Karpas-422 (cell line): Measurements from ENCODE around the gene CADM4. TPM values are rescaled to one million over a fixed set of nuclear protein-coding genes. Genes with fewer than 3 reads are reported as not detected.
"Not testable (repeated sequence)": the region's sequence is repeated elsewhere in the genome, so short reads cannot be mapped to it uniquely, and the experiment has no call there.

ENCODE experiments used
- DNase-seq: peaks from one replicate; pipeline ENCODE4 v3.0.0-alpha.2; 2015
- H2AFZ ChIP-seq: fragments of 200-600 bp; sonication (generic); 2 replicates; pipeline ENCODE4 v1.6.1; 2014; ENCODE audit warnings: antibody characterized with exemption, low read length, mixed read lengths
- H3K27ac ChIP-seq: fragments of 200-600 bp; sonication (generic); 2 replicates; pipeline ENCODE4 v1.5.1; 2014; ENCODE audit warnings: mild to moderate bottlenecking, low read length, moderate library complexity
- H3K27me3 ChIP-seq: fragments of 200-600 bp; sonication (generic); 2 replicates; pipeline ENCODE4 v1.6.1; 2014; ENCODE audit warnings: low read length, mixed read lengths
- H3K36me3 ChIP-seq: fragments of 200-600 bp; sonication (generic); 2 replicates; pipeline ENCODE4 v1.6.1; 2014; ENCODE audit warnings: low read length, mixed read lengths; ENCODE audit not compliant: insufficient read depth
- H3K4me1 ChIP-seq: fragments of 200-600 bp; sonication (generic); 2 replicates; pipeline ENCODE4 v1.6.1; 2014; ENCODE audit warnings: mild to moderate bottlenecking, low read length, mixed read lengths
- H3K4me2 ChIP-seq: fragments of 200-600 bp; sonication (generic); 2 replicates; pipeline ENCODE4 v1.6.1; 2014; ENCODE audit warnings: low read length, low read depth, mild to moderate bottlenecking; ENCODE audit not compliant: poor library complexity, severe bottlenecking
- H3K4me3 ChIP-seq: fragments of 200-600 bp; sonication (generic); 2 replicates; pipeline ENCODE4 v1.5.1; 2014; ENCODE audit warnings: mild to moderate bottlenecking, antibody characterized with exemption, low read length, mixed read lengths
- H3K79me2 ChIP-seq: fragments of 200-600 bp; sonication (generic); 2 replicates; pipeline ENCODE4 v1.6.1; 2014; ENCODE audit warnings: mild to moderate bottlenecking, low read length, mixed read lengths
- H3K9ac ChIP-seq: fragments of 200-600 bp; sonication (generic); 2 replicates; pipeline ENCODE4 v1.6.0; 2014; ENCODE audit warnings: low read length
- H3K9me2 ChIP-seq: fragments of 200-600 bp; sonication (generic), shearing (Covaris generic); replicated peaks from 2 replicates; pipeline ENCODE4 v1.6.0; 2014; ENCODE audit warnings: mild to moderate bottlenecking, low read length, moderate library complexity; ENCODE audit not compliant: insufficient read depth
- H3K9me3 ChIP-seq: fragments of 300-700, 200-600 bp; sonication (generic); 2 replicates; pipeline ENCODE4 v1.6.1; 2014; ENCODE audit warnings: low read length, mixed read lengths
- H4K20me1 ChIP-seq: fragments of 200-600 bp; sonication (generic); 2 replicates; pipeline ENCODE4 v1.6.1; 2014; ENCODE audit warnings: mild to moderate bottlenecking, antibody characterized with exemption, low read length, low read depth; ENCODE audit not compliant: insufficient read depth
- total RNA-seq: library from RNA; depleted of rRNA; stranded (reverse); fragments of >200 nt; shearing (Covaris generic); gene quantifications from 2 replicates; pipeline ENCODE4 v1.2.3, GENCODE V29; 2014; ENCODE audit warnings: low replicate concordance

The CADM4 gene
- total RNA-seq, 1 experiment from 2014 or later, result not detected

DNA sequence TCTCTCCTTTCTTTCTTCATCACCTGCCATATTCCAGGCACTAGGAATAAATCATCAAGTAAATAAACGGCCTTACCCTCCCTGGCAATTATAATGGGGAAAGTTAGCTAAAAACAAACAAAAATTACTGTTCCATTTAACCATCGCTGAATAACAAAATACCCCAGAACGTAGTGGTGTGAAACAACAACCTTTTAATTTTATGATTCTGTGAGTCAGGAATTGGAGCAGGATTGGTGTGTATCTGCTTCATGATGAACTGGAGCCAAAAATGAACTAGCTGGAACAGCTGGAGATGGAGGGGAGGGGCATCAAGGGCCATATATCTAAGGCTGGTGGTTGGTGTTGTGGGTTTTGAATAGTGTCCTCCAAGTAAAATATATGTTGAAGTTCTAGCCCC lies 3.7 kb upstream of the CADM4 start:
- Histone ChIP-seq H2AFZ (no peak overlapping the region), H3K27me3 (no peaks in the 10 kb centered on the region), H4K20me1 (no peaks in the 10 kb centered on the region), H3K79me2 (no peaks in the 10 kb centered on the region), H3K9ac (no peak overlapping the region), H3K9me2 (no peaks in the 10 kb centered on the region), H3K4me3 (no peak overlapping the region), H3K27ac (no peak overlapping the region), H3K4me2 (no peak overlapping the region), H3K9me3 (no peaks in the 10 kb centered on the region), H3K4me1 (no peaks in the 10 kb centered on the region), H3K36me3 (no peaks in the 10 kb centered on the region)
- DNase-seq, result no peak

DNA sequence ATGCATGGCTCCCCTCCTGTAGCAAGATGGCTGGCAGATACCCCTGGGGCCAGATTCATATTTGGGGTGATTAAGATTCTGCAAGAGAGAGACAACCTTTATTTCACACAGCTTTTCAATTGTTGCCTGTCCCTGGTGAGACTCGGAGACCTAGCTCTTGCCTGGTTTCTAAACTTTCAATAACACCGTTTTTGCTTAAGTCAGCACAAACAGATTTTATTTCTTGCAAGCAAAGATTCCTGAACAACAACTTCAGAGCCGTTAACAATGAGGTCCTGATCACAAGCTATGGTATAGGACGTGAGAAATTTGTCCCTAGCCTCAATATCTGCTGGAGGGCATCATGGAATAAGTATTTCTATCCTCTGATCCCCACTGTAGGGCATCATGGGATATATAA lies 2.9 kb upstream of the CADM4 start:
- Histone ChIP-seq H3K27ac (no peak overlapping the region), H2AFZ (no peak overlapping the region), H4K20me1 (no peaks in the 10 kb centered on the region), H3K36me3 (no peaks in the 10 kb centered on the region), H3K9me2 (no peaks in the 10 kb centered on the region), H3K9me3 (no peaks in the 10 kb centered on the region), H3K9ac (no peak overlapping the region), H3K4me1 (no peaks in the 10 kb centered on the region), H3K4me3 (no peak overlapping the region), H3K27me3 (no peaks in the 10 kb centered on the region), H3K79me2 (no peaks in the 10 kb centered on the region), H3K4me2 (no peak overlapping the region)
- no peak for DNase-seq

DNA sequence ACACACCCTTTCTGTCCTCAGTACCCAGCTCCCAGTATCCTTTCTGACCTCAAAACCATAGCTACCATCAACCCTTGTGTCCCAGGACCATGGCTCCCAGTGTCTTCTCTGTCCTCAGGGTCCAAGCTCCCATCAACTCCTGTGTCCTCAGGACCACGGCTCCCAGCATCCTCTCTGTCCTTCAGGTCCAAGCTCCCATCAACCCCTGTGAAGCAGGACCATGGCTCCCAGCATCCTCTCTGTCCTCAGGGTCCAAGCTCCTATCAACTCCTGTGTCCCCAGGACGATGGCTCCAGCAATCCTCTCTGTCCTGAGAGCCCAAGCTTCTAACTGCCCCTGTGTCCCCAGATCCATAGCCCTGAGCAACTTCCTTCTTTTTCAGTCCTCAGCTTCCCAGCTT lies 1.7 kb upstream of the CADM4 start:
- no peak overlapping the region for H3K27ac ChIP-seq
- no peaks in the 10 kb centered on the region for H3K9me2 ChIP-seq
- no peak overlapping the region for H3K9ac ChIP-seq
- no peak overlapping the region for H3K4me3 ChIP-seq
- DNase-seq, result no peak
- no peaks in the 10 kb centered on the region for H3K4me1 ChIP-seq
- H3K4me2 ChIP-seq, result no peak overlapping the region
- H4K20me1 ChIP-seq, result no peaks in the 10 kb centered on the region
- no peaks in the 10 kb centered on the region for H3K27me3 ChIP-seq
- no peaks in the 10 kb centered on the region for H3K79me2 ChIP-seq
- no peak overlapping the region for H2AFZ ChIP-seq
- no peaks in the 10 kb centered on the region for H3K36me3 ChIP-seq
- H3K9me3 ChIP-seq, result no peaks in the 10 kb centered on the region

DNA sequence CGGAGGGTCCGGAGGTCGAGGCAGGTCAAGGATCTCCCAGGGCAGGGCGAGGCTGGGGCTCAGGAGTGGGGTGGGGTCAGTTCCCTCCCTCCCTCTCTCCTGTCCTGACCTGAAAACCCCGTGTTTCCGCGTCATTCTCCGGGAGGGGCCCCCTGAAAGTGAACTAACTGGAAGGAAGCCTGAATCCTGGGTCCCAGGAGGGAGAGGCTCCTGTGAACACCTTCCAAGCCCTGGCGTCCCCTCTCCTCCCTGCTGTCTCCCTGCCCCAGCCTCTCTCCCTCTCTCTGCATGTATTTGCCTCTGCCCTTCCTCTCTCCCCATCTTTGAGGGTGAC lies 741 bp upstream of the CADM4 start:
- Histone ChIP-seq H3K27ac (no peak overlapping the region), H3K79me2 (no peaks in the 10 kb centered on the region), H3K27me3 (no peaks in the 10 kb centered on the region), H2AFZ (no peak overlapping the region), H3K4me3 (no peak overlapping the region), H3K36me3 (no peaks in the 10 kb centered on the region), H3K9ac (no peak overlapping the region), H3K9me3 (no peaks in the 10 kb centered on the region), H3K9me2 (no peaks in the 10 kb centered on the region), H3K4me1 (no peaks in the 10 kb centered on the region), H4K20me1 (no peaks in the 10 kb centered on the region), H3K4me2 (no peak overlapping the region)
- no peak for DNase-seq

DNA sequence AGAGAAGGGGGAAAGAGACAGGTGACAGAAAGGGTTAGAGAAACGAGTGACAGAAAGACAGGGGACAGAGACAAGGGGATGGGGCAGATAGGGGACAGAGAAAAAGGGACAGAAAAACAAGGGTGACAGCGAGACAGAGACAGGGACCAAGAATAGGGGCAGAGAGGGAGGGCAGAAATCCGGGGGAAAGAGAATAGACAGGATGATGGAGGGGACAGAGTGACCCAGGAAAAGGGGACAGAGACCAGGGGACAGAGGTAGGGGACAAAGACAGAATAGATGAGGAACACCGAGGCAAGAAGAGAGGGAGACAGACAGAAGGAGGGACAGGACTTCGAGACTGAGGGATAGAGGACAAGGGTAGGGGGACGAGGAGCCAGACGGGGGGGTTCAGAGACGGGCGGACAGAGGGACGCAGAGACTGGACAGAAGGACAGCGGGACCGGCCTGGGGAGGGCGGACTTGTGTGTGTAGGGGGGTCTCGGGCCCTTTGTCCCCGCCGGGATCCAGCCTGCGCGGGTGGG lies 593 bp downstream of the CADM4 start:
- H3K9me2 ChIP-seq, result no peaks in the 10 kb centered on the region
- no peaks in the 10 kb centered on the region for H3K36me3 ChIP-seq
- H3K27me3 ChIP-seq, result no peaks in the 10 kb centered on the region
- H3K9ac ChIP-seq, result no peak overlapping the region
- H4K20me1 ChIP-seq, result no peaks in the 10 kb centered on the region
- no peak for DNase-seq
- no peaks in the 10 kb centered on the region for H3K79me2 ChIP-seq
- H3K9me3 ChIP-seq, result no peaks in the 10 kb centered on the region
- no peak overlapping the region for H3K4me3 ChIP-seq
- no peak overlapping the region for H2AFZ ChIP-seq
- H3K4me2 ChIP-seq, result no peak overlapping the region
- no peak overlapping the region for H3K27ac ChIP-seq
- no peaks in the 10 kb centered on the region for H3K4me1 ChIP-seq

DNA sequence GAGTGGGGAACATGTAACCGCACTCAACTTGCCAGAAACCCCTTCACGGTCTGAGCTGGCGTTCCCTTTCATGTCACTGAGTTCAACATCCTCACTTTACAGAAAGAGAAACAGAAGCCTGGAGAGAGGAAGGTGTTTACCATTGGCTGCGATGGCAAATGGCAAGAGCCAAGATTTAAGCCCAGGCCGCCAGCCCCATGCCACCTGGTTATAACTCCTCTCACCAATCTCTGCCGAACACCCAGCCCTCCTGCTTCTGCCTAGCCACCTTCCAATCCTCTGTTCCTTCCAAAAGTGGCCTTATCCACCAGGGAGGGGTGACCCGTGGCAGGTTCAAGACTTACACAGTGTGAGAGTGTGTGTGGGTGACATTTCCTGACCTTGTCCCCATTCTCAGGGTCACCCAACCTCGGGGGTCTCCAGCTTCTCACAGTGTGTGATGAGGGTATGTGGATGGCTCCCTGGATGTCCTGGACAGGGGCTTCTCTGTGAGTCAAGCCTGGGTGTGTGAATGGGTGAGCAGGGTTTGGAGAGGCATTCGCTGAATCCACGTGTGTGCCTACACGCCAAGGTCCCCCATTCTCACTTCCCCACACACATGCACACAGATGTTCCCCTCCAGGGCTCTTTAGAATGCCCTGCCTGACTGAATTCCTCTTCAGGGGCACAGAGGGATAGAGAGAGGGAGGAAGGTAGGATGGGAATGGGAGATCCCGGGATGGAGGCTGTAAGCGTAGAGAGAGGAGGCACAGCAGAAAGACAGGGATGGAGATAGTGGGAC lies 1.2 kb downstream of the CADM4 start:
- H3K9me3 ChIP-seq, result no peaks in the 10 kb centered on the region
- H3K27ac ChIP-seq, result no peak overlapping the region
- no peak overlapping the region for H3K4me2 ChIP-seq
- no peaks in the 10 kb centered on the region for H3K4me1 ChIP-seq
- H3K27me3 ChIP-seq, result no peaks in the 10 kb centered on the region
- H3K36me3 ChIP-seq, result no peaks in the 10 kb centered on the region
- no peak for DNase-seq
- no peaks in the 10 kb centered on the region for H4K20me1 ChIP-seq
- no peak overlapping the region for H3K4me3 ChIP-seq
- H3K79me2 ChIP-seq, result no peaks in the 10 kb centered on the region
- H3K9ac ChIP-seq, result no peak overlapping the region
- H2AFZ ChIP-seq, result no peak overlapping the region
- no peaks in the 10 kb centered on the region for H3K9me2 ChIP-seq

DNA sequence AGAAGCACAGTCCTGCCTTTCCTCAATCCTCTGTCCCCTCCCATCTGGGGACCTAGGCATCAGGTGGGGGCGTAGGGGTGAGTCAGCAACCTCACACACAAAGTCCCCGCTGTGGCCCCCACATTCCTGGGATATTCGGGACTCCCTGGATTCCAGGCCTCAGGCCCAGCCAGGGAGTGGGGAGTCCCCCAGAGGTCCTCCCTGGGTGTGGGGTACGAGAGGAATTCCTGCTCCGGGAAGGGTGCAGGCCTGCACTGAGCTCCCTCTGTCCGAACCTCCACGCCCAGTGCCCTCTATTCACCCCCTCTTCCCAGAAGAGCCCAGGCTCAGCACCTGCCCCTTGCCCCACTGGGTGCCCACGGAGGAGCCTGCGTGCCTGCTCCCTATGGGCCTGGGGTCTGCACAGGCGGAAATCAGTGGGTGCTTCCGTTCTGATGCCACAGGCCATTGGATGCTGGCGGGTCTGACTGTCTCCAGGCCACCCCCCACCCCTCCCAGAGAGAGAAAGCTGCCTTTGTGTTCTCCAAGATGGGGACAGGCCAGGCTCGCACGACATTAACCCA lies 3.4 kb downstream of the CADM4 start:
- Histone ChIP-seq H3K79me2 (no peaks in the 10 kb centered on the region), H4K20me1 (no peaks in the 10 kb centered on the region), H3K4me3 (no peak overlapping the region), H3K9me3 (no peaks in the 10 kb centered on the region), H3K36me3 (no peaks in the 10 kb centered on the region), H3K27me3 (no peaks in the 10 kb centered on the region), H3K9ac (no peak overlapping the region), H2AFZ (no peak overlapping the region), H3K27ac (no peak overlapping the region), H3K9me2 (no peaks in the 10 kb centered on the region), H3K4me2 (no peak overlapping the region), H3K4me1 (no peaks in the 10 kb centered on the region)
- DNase-seq, result no peak

DNA sequence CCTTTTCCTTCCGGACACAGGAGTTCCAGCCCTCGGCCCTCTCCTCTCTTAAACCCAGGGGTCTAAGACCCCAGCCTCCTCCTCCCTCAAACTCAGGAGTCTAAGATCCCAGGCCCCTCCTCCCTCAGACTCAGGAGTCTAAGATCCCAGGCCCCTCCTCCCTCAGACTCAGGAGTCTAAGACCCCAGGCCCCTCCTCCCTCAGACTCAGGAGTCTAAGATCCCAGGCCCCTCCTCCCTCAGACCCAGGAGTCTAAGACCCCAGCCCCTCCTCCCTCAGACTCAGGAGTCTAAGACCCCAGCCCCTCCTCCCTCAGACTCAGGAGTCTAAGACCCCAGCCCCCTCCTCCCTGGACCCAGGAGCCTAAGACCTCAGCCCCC lies 4.1 kb downstream of the CADM4 start:
- not testable (repeated sequence) for H3K9me2 ChIP-seq, H2AFZ ChIP-seq, H4K20me1 ChIP-seq, H3K9me3 ChIP-seq, H3K27me3 ChIP-seq, DNase-seq, H3K36me3 ChIP-seq, H3K79me2 ChIP-seq, H3K4me2 ChIP-seq, H3K27ac ChIP-seq, H3K4me3 ChIP-seq, H3K9ac ChIP-seq, H3K4me1 ChIP-seq
